Measurements from ENCODE around the gene INKA2. TPM values are rescaled to one million over a fixed set of nuclear protein-coding genes. Genes with fewer than 3 reads are reported as not detected.
A peak's percentile ranks its signal among the peaks of the same experiment; 100 is the strongest.

INKA2 gene
- total RNA-seq, 1 donor from 2014 or later, result 4.5 TPM

- FAIRE-seq (no peak), DNase-seq (ENCODE audit: low read depth) (peak; percentile 94)
Observed at GRCh38 chr1:111704776-111705175, 34.4 kb downstream of the INKA2 start.

DNA sequence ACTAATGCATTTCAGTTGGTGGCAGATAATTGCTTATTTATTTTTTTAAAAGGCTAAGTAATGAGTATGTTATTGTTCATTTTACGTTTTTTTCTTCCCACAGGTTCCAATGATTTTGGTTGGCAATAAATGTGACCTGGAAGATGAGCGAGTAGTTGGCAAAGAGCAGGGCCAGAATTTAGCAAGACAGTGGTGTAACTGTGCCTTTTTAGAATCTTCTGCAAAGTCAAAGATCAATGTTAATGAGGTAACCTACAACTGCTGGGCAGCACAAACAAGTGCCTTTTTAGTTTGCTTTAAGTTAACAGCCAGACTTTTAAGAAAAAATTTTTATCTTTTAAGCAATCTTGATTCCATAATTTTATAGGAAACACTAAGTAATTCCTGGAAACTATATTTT lies 35.0 kb downstream of the INKA2 start:
- peaks cover 5% of the 10 kb centered on the region for H3K36me3 ChIP-seq (ENCODE audit: control insufficient read depth, insufficient read depth, low read length)
- DNase-seq (ENCODE audit: low read depth), result no peak
- TF ChIP-seq CTCF (IDR thresholded peaks at IDR 0.05; ENCODE audit: insufficient read depth, low read length, severe bottlenecking), result no peak
- no peak for FAIRE-seq
- no peak overlapping the region for H3K4me3 ChIP-seq (ENCODE audit: low read depth, low read length)
- no peaks in the 10 kb centered on the region for H3K27me3 ChIP-seq (ENCODE audit: control insufficient read depth, insufficient read depth, low read length)

More at GRCh38 chr1:111704776-111705175, 34.4 kb downstream of the INKA2 start:
- no peaks in the 10 kb centered on the region for H3K27me3 ChIP-seq (ENCODE audit: control insufficient read depth, insufficient read depth, low read length)
- no peak overlapping the region for H3K4me3 ChIP-seq (ENCODE audit: low read depth, low read length)
- peaks cover 4% of the 10 kb centered on the region for H3K36me3 ChIP-seq (ENCODE audit: control insufficient read depth, insufficient read depth, low read length)
- TF ChIP-seq CTCF (IDR thresholded peaks at IDR 0.05; ENCODE audit: insufficient read depth, low read length, severe bottlenecking), result no peak

- FAIRE-seq (no peak), DNase-seq (ENCODE audit: low read depth) (no peak)
- Histone ChIP-seq H3K36me3 (ENCODE audit: control insufficient read depth, insufficient read depth, low read length) (peaks cover 5% of the 10 kb centered on the region), H3K27me3 (ENCODE audit: control insufficient read depth, insufficient read depth, low read length) (no peaks in the 10 kb centered on the region), H3K4me3 (ENCODE audit: low read depth, low read length) (no peak overlapping the region)
- TF ChIP-seq CTCF (IDR thresholded peaks at IDR 0.05; ENCODE audit: insufficient read depth, low read length, severe bottlenecking), result no peak
Observed at GRCh38 chr1:111702504-111703050, 36.6 kb downstream of the INKA2 start.

GRCh38 chr1:111699268-111699667 lies 39.9 kb downstream of the INKA2 start:
- no peak for FAIRE-seq
- peaks cover 3% of the 10 kb centered on the region for H3K36me3 ChIP-seq (ENCODE audit: control insufficient read depth, insufficient read depth, low read length)
- no peak overlapping the region for H3K4me3 ChIP-seq (ENCODE audit: low read depth, low read length)
- DNase-seq (ENCODE audit: low read depth), result no peak
- no peak for TF ChIP-seq CTCF (IDR thresholded peaks at IDR 0.05; ENCODE audit: insufficient read depth, low read length, severe bottlenecking)
- no peaks in the 10 kb centered on the region for H3K27me3 ChIP-seq (ENCODE audit: control insufficient read depth, insufficient read depth, low read length)

- TF ChIP-seq CTCF (IDR thresholded peaks at IDR 0.05; ENCODE audit: insufficient read depth, low read length, severe bottlenecking), result no peak
- FAIRE-seq (no peak), DNase-seq (ENCODE audit: low read depth) (no peak)
- Histone ChIP-seq H3K27me3 (ENCODE audit: control insufficient read depth, insufficient read depth, low read length) (no peaks in the 10 kb centered on the region), H3K36me3 (ENCODE audit: control insufficient read depth, insufficient read depth, low read length) (peaks cover 3% of the 10 kb centered on the region), H3K4me3 (ENCODE audit: low read depth, low read length) (no peak overlapping the region)
Observed at GRCh38 chr1:111696330-111696729, 42.9 kb downstream of the INKA2 start.

DNA sequence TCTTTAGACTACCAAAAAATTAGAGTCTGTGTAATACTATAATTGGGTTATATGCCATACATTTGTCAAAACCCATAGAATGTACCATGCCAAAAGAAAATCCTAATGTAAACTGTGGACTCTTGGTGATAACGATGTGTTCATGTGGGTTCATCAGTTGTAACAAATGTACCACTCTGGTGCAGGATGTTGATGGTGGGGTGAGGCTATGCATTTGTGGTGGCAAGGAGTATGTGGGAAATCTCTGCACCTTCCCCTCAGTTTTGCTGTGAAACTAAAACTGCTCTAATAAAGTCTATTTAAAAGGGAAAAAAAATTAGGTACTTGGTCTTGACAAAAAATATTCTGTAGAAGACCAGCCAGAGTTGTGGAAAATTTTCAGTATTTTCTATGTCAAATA lies 43.4 kb downstream of the INKA2 start:
- no peak overlapping the region for H3K4me3 ChIP-seq (ENCODE audit: low read depth, low read length)
- no peak for FAIRE-seq
- H3K27me3 ChIP-seq (ENCODE audit: control insufficient read depth, insufficient read depth, low read length), result no peaks in the 10 kb centered on the region
- TF ChIP-seq CTCF (IDR thresholded peaks at IDR 0.05; ENCODE audit: insufficient read depth, low read length, severe bottlenecking), result no peak
- peaks cover 3% of the 10 kb centered on the region for H3K36me3 ChIP-seq (ENCODE audit: control insufficient read depth, insufficient read depth, low read length)
- DNase-seq (ENCODE audit: low read depth), result no peak
